HepG2 (cell line): ENCODE results near the gene ANKS1B. TPM values are rescaled to one million over a fixed set of nuclear protein-coding genes. Genes with fewer than 3 reads are reported as not detected.

Experiments used
- ATAC-seq: fragments of 200-7000 bp; cut with Tn5 transposase; 3 replicates; pipeline ENCODE4 v1.9.1; 2020; ENCODE audit warnings: mild to moderate bottlenecking, moderate library complexity
- BruUV-seq: library from RNA; stranded (reverse); fragments of 400-500 nt; replicated peaks from 2 replicates; lab custom pipeline; 2021; lab: Mats Ljungman, UMichigan
- CTCF ChIA-PET: fragments of 300-600 bp; formaldehyde crosslinking; extraction: SDS; loops from one replicate; lab custom pipeline; 2021; ENCODE audit warnings: low total read pairs, inconsistent platforms, low intra/inter-chr PET ratio; lab: Yijun Ruan, JAX
- POLR2A ChIA-PET: fragments of 350-600 bp; sonication (Branson Sonifier 250); formaldehyde crosslinking; loops from one replicate; lab custom pipeline; 2020; ENCODE audit warnings: antibody characterized with exemption, inconsistent platforms; lab: Yijun Ruan, JAX
- DNase-seq: peaks from one replicate; pipeline ENCODE4 v3.0.0-alpha.2; 2015; ENCODE audit warnings: low spot score
- FAIRE-seq: peaks from 3 replicates; lab custom pipeline; 2011; peaks lifted over from hg19 to GRCh38; lab: Jason Lieb, UNC
- H2AFZ ChIP-seq: one replicate; pipeline ENCODE4 v1.6.1; 2011; ENCODE audit warnings: low read length, inconsistent platforms
- H3K27ac ChIP-seq: fragments of 300-600 bp; 3 replicates; pipeline ENCODE4 v1.8.0; 2011; ENCODE audit warnings: mixed run types, mild to moderate bottlenecking, mixed read lengths, low read length, inconsistent platforms; ENCODE audit not compliant: insufficient read depth; ENCODE audit errors: extremely low read length
- H3K27me3 ChIP-seq, 2 experiments: fragments of 200-600 bp in 1 of 2; 2 replicates in 1 of 2; 3 replicates in 1 of 2; pipeline versions ENCODE4 v1.6.0 to v1.8.0; 2011; ENCODE audit warnings: low read length in 2 of 2, mild to moderate bottlenecking in 2 of 2, moderate library complexity in 2 of 2, inconsistent platforms in 1 of 2; ENCODE audit not compliant: insufficient read depth in 2 of 2, control insufficient read depth in 1 of 2
- H3K36me3 ChIP-seq, 2 experiments: fragments of 200-600 bp in 1 of 2; replicated peaks in 1 of 2; 2 replicates in 1 of 2; 3 replicates in 1 of 2; pipeline versions ENCODE4 v1.5.1 to v1.8.0; 2011; ENCODE audit warnings: low read length in 2 of 2, inconsistent platforms in 1 of 2; ENCODE audit not compliant: insufficient read depth in 2 of 2, control insufficient read depth in 1 of 2
- H3K4me1 ChIP-seq: 2 replicates; pipeline ENCODE4 v1.5.1; 2012; ENCODE audit warnings: low read length, inconsistent platforms; ENCODE audit not compliant: insufficient read depth
- H3K4me2 ChIP-seq: 2 replicates; pipeline ENCODE4 v1.6.0; 2011; ENCODE audit warnings: low read depth, low read length, inconsistent platforms
- H3K4me3 ChIP-seq, 3 experiments: fragments of 200-600 bp in 1 of 3; sonication (generic), shearing (Covaris generic) in 1 of 3; replicated peaks in 1 of 3; 2 replicates each; pipeline ENCODE4 v1.5.1; 2011 to 2016; ENCODE audit warnings: low read length in 3 of 3, inconsistent platforms in 2 of 3, low read depth in 2 of 3, mild to moderate bottlenecking in 2 of 3, control low read depth in 1 of 3, mixed read lengths in 1 of 3; ENCODE audit not compliant: insufficient read depth in 1 of 3
- H3K79me2 ChIP-seq: one replicate; pipeline ENCODE4 v1.6.1; 2011; ENCODE audit warnings: low read length, inconsistent platforms; ENCODE audit not compliant: insufficient read depth
- H3K9ac ChIP-seq: 2 replicates; pipeline ENCODE4 v1.6.0; 2011; ENCODE audit warnings: mild to moderate bottlenecking, low read depth, low read length, inconsistent platforms; ENCODE audit not compliant: insufficient read depth
- H3K9me3 ChIP-seq: 2 replicates; pipeline ENCODE4 v1.5.1; 2012; ENCODE audit warnings: mild to moderate bottlenecking, low read length
- H4K20me1 ChIP-seq: 2 replicates; pipeline ENCODE4 v1.6.0; 2011; ENCODE audit warnings: inconsistent platforms, mild to moderate bottlenecking, low read length, moderate library complexity; ENCODE audit not compliant: insufficient read depth
- CBFB ChIP-seq: sonication (generic); formaldehyde crosslinking; IDR thresholded peaks from 2 replicates; pipeline ENCODE4 v1.4.0; 2020; ENCODE audit warnings: missing genetic modification reagents
- EZH2 ChIP-seq: conservative IDR thresholded peaks from 2 replicates; pipeline ENCODE4 v1.6.1; 2012; ENCODE audit warnings: mild to moderate bottlenecking, low read depth, low read length, moderate library complexity
- FOSL1 ChIP-seq: sonication (generic); formaldehyde crosslinking; IDR thresholded peaks from 2 replicates; pipeline ENCODE4 v1.9.0; 2021; ENCODE audit warnings: missing genetic modification reagents, borderline replicate concordance
- KLF13 ChIP-seq: sonication (generic); formaldehyde crosslinking; IDR thresholded peaks from 2 replicates; pipeline ENCODE4 v1.4.0; 2020; ENCODE audit warnings: mild to moderate bottlenecking, missing genetic modification reagents
- ONECUT2 ChIP-seq: sonication (generic); formaldehyde crosslinking; IDR thresholded peaks from 2 replicates; pipeline ENCODE4 v1.4.0; 2020; ENCODE audit warnings: missing genetic modification reagents
- RFX5 ChIP-seq: IDR thresholded peaks from 2 replicates; pipeline ENCODE4 v1.6.1; 2011; ENCODE audit warnings: low read depth, low read length, improper control_type of control experiment
- SRSF9 ChIP-seq: fragments of 200-400 bp; formaldehyde crosslinking; IDR thresholded peaks from 2 replicates; pipeline ENCODE4 v1.6.1; 2018; ENCODE audit warnings: borderline replicate concordance, mild to moderate bottlenecking, low read depth, low read length; ENCODE audit not compliant: insufficient read depth, poor library complexity, severe bottlenecking
- TSC22D2 ChIP-seq: sonication (generic); formaldehyde crosslinking; IDR thresholded peaks from 2 replicates; pipeline ENCODE4 v1.5.1; 2020; ENCODE audit warnings: missing genetic modification reagents, mild to moderate bottlenecking, borderline replicate concordance
- ZBTB1 ChIP-seq: sonication (generic); formaldehyde crosslinking; IDR thresholded peaks from 2 replicates; pipeline ENCODE4 v1.4.0; 2020; ENCODE audit warnings: missing genetic modification reagents, borderline replicate concordance
- ZFP41 ChIP-seq: sonication (generic); formaldehyde crosslinking; IDR thresholded peaks from 2 replicates; pipeline ENCODE4 v1.4.0; 2020; ENCODE audit warnings: mild to moderate bottlenecking, missing genetic modification reagents, borderline replicate concordance
- ZNF343 ChIP-seq: sonication (generic); formaldehyde crosslinking; IDR thresholded peaks from 2 replicates; pipeline ENCODE4 v1.4.0; 2020; ENCODE audit warnings: mild to moderate bottlenecking, missing genetic modification reagents
- ZNF530 ChIP-seq: sonication (generic); formaldehyde crosslinking; IDR thresholded peaks from 2 replicates; pipeline ENCODE4 v1.5.0; 2020; ENCODE audit warnings: low read depth, mild to moderate bottlenecking, missing genetic modification reagents
- ZNF670 ChIP-seq: sonication (generic); formaldehyde crosslinking; IDR thresholded peaks from 2 replicates; pipeline ENCODE4 v1.8.0; 2022; ENCODE audit warnings: mild to moderate bottlenecking, missing genetic modification reagents, borderline replicate concordance
- ZNF678 ChIP-seq: sonication (generic); formaldehyde crosslinking; IDR thresholded peaks from 2 replicates; pipeline ENCODE4 v1.4.0; 2020; ENCODE audit warnings: mild to moderate bottlenecking, missing genetic modification reagents
- ZNF790 ChIP-seq: sonication (generic); formaldehyde crosslinking; IDR thresholded peaks from 2 replicates; pipeline ENCODE4 v1.8.0; 2022; ENCODE audit warnings: missing genetic modification reagents, mild to moderate bottlenecking, borderline replicate concordance
- ZZZ3 ChIP-seq: sonication (generic); formaldehyde crosslinking; IDR thresholded peaks from 2 replicates; pipeline ENCODE4 v1.4.0; 2020; ENCODE audit warnings: missing genetic modification reagents, mild to moderate bottlenecking, borderline replicate concordance
- WGBS: methylation state at CpG from one replicate; pipeline ENCODE4 v1.1.6; 2017; ENCODE audit warnings: low lambda C conversion rate; 5-methylcytosine and 5-hydroxymethylcytosine counted together
- in situ Hi-C: cut with HindIII; loops from 2 replicates; pipeline ENCODE4 v1.10.0; 2017; ENCODE audit warnings: low pct_unique_long_range_greater_than_20kb; ENCODE audit not compliant: extremely low pct_ligation_motif_present
- intact Hi-C: fragments of 100-400 bp; cut with micrococcal nuclease; formaldehyde crosslinking; loops from one replicate; pipeline ENCODE4 v1.10.0; 2022; ENCODE audit not compliant: unreplicated experiment
- polyA plus RNA-seq, 8 experiments: library from polyadenylated mRNA; depleted of rRNA in 3 of 8; stranded (reverse) in 7 of 8; unstranded in 1 of 8; fragments of >200 nt; fragmentation: Illumina TruSeq in 4 of 8; extraction: Trizol in 4 of 8; gene quantifications; 2 replicates each; pipeline versions ENCODE4 v1.2.1 to v1.2.3, GENCODE V29; 2011 to 2016; ENCODE audit warnings: low read depth in 4 of 8, missing spikeins in 1 of 8, mixed read lengths in 1 of 8; ENCODE audit not compliant: insufficient read depth in 1 of 8
- total RNA-seq, 5 experiments: library from RNA; depleted of rRNA; stranded (reverse); fragments of >200 nt; fragmentation: Illumina TruSeq; extraction: Trizol; gene quantifications; 2 replicates each; pipeline ENCODE4 v1.2.3, GENCODE V29; 2016; ENCODE audit warnings: low read depth in 1 of 5
- TF ChIP-seq, protein P1 (sequence below): sonication (generic); formaldehyde crosslinking; conservative IDR thresholded peaks from 2 replicates; pipeline ENCODE4 v1.4.0; 2020; ENCODE audit warnings: missing genetic modification reagents
- TF ChIP-seq, protein P2 (sequence below): sonication (generic); formaldehyde crosslinking; IDR thresholded peaks from 2 replicates; pipeline ENCODE4 v1.5.0; 2020; ENCODE audit warnings: missing genetic modification reagents
- TF ChIP-seq, protein P3 (sequence below): sonication (generic); formaldehyde crosslinking; IDR thresholded peaks from 2 replicates; pipeline ENCODE4 v1.4.0; 2020; ENCODE audit warnings: missing genetic modification reagents, borderline replicate concordance

The ANKS1B gene
- total and polyA plus RNA-seq, 2 of the 13 experiments (the other 11 are each of a cell fraction or from before 2014, with no cell fraction given), result 0.15 TPM; not detected in 1

DNA sequence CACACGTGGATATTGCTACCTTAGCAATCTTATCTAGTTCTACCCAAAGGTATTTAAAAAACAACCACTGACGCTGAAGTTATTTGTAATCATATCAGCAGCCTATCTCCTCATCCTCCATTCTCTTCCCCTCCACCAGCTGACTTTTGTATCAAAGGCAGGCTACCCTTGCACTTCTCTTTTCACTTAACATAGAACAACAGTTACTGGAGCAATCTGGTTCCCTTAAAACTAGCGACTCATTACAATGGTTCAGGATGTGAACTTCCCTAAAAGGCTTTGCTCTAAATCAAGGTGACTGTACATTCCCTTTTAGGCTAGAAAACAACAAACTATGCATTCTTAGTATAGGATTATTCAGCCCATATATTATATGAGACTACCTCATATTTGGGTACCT, 935.0 kb downstream of the ANKS1B start:
- H3K4me2 ChIP-seq, result no peak overlapping the region
- no peaks in the 10 kb centered on the region for H3K36me3 ChIP-seq
- no peaks in the 10 kb centered on the region for H3K79me2 ChIP-seq
- no peaks in the 10 kb centered on the region for H3K27me3 ChIP-seq
- H4K20me1 ChIP-seq, result no peaks in the 10 kb centered on the region
- POLR2A ChIA-PET, result no interaction called here
- ATAC-seq (no peak), FAIRE-seq (no peak), DNase-seq (no peak)
- H3K9ac ChIP-seq, result no peak overlapping the region
- in situ Hi-C loops, result loop anchor here (25.0 kb wide), 1 partner anchor 713 kb away; no protein-coding TSS in a partner anchor
- WGBS, result 7% methylated on average over 3 of the region's 3 CpGs
- TF ChIP-seq EZH2 (no peak), ZNF790 (CRISPR knock-in tag) (no peak), SRSF9 (no peak), ZFP41 (no peak), KLF13 (CRISPR knock-in tag) (no peak), CBFB (CRISPR knock-in tag) (no peak), ONECUT2 (CRISPR knock-in tag) (no peak), ZNF678 (CRISPR knock-in tag) (no peak), ZNF670 (CRISPR knock-in tag) (no peak), ZBTB1 (CRISPR knock-in tag) (no peak), ZZZ3 (no peak), ZNF343 (CRISPR knock-in tag) (no peak), ZNF530 (CRISPR knock-in tag) (no peak), FOSL1 (no peak), RFX5 (no peak), TSC22D2 (CRISPR knock-in tag) (no peak)
- TF ChIP-seq, protein P1, sequence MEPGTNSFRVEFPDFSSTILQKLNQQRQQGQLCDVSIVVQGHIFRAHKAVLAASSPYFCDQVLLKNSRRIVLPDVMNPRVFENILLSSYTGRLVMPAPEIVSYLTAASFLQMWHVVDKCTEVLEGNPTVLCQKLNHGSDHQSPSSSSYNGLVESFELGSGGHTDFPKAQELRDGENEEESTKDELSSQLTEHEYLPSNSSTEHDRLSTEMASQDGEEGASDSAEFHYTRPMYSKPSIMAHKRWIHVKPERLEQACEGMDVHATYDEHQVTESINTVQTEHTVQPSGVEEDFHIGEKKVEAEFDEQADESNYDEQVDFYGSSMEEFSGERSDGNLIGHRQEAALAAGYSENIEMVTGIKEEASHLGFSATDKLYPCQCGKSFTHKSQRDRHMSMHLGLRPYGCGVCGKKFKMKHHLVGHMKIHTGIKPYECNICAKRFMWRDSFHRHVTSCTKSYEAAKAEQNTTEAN (CRISPR knock-in tag), result no peak
- TF ChIP-seq, protein P2, sequence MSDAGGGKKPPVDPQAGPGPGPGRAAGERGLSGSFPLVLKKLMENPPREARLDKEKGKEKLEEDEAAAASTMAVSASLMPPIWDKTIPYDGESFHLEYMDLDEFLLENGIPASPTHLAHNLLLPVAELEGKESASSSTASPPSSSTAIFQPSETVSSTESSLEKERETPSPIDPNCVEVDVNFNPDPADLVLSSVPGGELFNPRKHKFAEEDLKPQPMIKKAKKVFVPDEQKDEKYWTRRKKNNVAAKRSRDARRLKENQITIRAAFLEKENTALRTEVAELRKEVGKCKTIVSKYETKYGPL, result no peak
- TF ChIP-seq, protein P3, sequence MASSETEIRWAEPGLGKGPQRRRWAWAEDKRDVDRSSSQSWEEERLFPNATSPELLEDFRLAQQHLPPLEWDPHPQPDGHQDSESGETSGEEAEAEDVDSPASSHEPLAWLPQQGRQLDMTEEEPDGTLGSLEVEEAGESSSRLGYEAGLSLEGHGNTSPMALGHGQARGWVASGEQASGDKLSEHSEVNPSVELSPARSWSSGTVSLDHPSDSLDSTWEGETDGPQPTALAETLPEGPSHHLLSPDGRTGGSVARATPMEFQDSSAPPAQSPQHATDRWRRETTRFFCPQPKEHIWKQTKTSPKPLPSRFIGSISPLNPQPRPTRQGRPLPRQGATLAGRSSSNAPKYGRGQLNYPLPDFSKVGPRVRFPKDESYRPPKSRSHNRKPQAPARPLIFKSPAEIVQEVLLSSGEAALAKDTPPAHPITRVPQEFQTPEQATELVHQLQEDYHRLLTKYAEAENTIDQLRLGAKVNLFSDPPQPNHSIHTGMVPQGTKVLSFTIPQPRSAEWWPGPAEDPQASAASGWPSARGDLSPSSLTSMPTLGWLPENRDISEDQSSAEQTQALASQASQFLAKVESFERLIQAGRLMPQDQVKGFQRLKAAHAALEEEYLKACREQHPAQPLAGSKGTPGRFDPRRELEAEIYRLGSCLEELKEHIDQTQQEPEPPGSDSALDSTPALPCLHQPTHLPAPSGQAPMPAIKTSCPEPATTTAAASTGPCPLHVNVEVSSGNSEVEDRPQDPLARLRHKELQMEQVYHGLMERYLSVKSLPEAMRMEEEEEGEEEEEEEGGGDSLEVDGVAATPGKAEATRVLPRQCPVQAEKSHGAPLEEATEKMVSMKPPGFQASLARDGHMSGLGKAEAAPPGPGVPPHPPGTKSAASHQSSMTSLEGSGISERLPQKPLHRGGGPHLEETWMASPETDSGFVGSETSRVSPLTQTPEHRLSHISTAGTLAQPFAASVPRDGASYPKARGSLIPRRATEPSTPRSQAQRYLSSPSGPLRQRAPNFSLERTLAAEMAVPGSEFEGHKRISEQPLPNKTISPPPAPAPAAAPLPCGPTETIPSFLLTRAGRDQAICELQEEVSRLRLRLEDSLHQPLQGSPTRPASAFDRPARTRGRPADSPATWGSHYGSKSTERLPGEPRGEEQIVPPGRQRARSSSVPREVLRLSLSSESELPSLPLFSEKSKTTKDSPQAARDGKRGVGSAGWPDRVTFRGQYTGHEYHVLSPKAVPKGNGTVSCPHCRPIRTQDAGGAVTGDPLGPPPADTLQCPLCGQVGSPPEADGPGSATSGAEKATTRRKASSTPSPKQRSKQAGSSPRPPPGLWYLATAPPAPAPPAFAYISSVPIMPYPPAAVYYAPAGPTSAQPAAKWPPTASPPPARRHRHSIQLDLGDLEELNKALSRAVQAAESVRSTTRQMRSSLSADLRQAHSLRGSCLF (CRISPR knock-in tag), result no peak
- H3K27ac ChIP-seq, result no peak overlapping the region
- no TSS peak for BruUV-seq
- H3K9me3 ChIP-seq, result peaks cover 17% of the 10 kb centered on the region; the same call in 1 of the 2 replicates
- no peak overlapping the region for H2AFZ ChIP-seq
- H3K4me1 ChIP-seq, result no peaks in the 10 kb centered on the region
- H3K4me3 ChIP-seq, result no peak overlapping the region
- CTCF ChIA-PET, result no interaction called here
- intact Hi-C loops, result loop anchor here (5.0 kb wide), 1 partner anchor 1557 kb away; no protein-coding TSS in a partner anchor
